Femur (tissue), 1 donor: ENCODE results near the gene KPNA5.
"Not testable (repeated sequence)": the region's sequence is repeated elsewhere in the genome, so short reads cannot be mapped to it uniquely, and the experiment has no call there.

ENCODE experiments used
- DNase-seq: peaks from one replicate; pipeline ENCODE4 v3.0.0-alpha.2; 2017

The KPNA5 gene

DNA sequence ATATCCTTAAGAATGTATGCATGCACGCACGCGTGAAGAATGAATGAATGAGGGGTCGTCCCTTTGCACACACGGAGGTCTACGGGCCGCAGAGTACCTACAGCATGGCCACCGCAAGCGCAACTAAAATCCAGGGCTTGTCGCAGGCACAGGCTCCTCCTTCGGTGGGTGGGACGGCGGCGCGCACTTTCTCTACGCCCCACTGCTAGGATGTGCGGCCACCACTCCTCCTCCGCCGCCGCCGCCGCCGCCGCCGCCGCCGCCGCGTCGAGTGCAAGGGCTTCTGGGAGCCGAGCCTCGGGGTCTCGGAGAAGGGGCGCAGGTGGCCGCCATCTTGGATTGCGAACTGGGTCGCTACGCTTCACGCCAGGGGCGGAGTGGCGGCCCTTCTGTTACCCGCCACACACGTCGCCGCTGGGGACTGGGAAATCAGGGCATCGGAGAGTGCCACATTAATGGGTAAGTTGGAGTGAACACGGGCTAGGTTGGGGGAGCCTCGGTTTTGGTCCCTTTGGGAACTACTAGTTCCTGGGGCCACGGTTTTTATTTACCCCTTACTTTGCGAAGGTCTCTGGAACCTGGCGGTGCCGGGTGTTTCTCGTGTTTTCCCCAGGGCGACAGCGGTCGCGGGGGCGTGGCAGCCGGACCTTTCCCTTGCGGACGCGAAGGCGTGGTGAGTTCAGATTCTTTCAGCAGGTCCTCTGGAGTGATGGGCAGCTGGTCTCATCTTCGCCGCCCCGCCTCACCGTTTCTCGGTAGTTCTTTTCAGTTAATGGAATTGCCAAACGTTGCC lies at the start of gene KPNA5:
Gene KPNA5, plus strand, starts transcription at position 332 of the 793 bp plus-strand sequence. Its CDS starts 124 bp downstream, at position 456.
- DNase-seq: peak; percentile 96

DNA sequence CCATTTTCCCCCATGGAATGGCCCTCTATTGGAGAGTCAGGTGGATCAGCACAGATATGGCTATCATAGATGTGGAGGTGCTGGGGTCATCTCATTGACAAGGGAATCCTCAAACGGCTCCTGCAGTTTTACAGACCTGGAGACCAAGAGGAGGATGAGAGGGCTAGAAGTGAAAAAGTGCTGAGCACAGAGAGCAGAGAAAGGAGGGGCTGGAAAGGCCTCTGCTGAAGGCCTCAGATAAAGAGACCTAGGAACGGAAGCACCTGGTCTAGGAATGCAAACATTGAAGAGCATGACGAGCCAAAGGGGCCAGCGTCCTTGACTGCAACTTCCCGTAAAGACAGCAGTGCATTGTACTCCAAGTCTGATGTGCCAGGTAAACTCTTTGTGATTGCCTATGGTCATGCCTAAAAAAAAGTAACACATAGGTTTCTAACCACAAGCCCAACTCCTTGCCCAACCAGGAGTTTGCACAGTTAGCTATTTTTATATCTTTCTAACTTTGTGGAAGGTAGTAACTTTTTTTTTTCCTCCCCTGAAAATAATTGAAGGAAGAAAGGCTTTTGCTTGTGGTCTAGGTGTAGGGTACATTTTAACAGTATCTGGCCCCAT lies 49.5 kb upstream of the KPNA5 start:
- DNase-seq: peak; percentile 36

DNA sequence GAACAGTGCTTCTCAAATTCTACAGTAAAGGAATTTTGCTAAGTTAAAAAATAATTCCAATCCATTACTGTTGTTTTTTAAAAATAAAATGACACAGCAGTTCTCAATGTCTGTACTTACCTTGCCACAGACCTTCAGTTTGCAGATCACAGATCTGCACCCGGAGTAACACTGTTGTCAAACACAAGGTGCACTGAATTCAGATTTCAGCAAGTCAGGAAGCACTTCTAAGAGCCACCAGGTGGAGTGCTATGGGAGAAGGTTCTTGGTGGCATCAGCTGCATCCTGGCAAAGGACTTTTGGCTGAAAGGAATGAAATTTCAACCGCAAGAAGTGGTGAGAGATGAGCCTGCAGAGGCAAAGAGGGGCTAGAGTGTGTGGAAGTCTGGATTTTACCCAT lies 47.3 kb upstream of the KPNA5 start:
- DNase-seq: no peak

DNA sequence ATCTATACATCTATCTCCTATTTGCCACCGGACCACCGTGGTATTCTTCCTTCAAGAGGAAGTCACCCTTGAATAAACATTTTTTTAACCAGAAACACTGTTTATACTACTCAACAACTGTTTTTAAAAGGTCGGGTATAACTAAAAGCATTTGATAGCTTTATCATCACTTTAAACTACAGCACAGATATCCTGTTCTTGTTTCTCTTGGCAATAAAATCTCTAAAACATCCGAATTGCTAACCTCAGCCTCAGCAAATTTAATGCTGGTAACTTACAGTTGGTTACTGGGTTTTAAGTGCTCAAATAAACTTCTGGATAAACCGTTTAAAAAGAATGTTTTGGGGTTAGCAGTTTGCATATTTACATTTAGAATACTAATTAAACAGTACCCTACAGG lies 32.9 kb upstream of the KPNA5 start:
- DNase-seq: no peak

DNA sequence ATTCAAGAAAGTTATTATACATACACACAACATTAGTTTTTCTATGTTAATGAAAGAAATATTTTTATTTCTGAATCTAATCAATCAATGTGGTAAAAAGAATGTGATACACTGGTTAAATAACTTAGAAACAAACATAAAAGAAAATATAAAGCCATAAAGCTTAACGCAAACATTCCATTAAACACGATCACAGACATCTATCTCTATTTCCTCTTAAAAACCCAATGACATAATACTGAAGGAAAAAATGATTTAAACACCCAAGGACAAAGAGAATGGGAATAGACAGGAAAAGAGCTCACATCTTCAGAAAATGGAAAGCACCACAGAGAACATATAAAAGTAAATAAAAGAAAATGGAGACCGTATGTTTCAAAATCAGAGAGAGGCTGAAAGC lies 31.9 kb upstream of the KPNA5 start:
- DNase-seq: no peak

DNA sequence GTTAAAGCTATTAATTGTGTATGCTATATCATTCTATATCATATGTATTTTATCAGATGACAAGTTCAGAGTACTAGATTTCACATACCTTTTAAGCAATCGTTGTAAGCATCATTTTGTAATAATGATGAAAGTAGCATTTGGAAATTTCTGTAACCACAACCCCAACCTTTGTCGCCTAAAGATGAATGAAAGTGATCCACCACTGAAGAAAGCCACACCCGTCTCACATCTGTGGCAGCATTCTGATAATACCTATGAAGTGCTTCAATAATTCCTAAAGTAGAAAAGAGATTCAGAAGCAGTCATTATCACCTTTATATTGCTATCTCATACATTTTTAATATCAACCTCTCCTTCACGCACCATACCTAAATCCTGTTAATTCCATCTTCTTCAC lies 29.1 kb upstream of the KPNA5 start:
- no peak for DNase-seq

DNA sequence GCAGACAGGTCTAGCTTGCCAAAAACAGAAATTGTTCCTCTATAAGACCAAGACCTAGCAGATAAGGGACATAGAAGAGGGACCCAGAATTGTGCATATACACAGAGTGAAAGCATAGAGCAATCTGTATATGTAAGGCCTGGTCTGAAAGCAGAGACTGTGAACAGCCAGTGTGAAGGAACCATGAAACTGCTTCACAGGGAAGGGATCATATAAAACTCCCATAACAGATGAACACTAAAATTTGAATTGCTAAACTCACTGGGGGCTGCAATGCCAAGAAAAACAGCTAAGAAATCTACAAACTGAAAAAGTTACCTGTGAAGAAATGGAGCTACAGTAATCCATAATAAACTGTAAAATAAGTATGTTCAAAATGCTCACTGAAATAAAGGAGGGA lies 19.4 kb upstream of the KPNA5 start:
- no peak for DNase-seq

DNA sequence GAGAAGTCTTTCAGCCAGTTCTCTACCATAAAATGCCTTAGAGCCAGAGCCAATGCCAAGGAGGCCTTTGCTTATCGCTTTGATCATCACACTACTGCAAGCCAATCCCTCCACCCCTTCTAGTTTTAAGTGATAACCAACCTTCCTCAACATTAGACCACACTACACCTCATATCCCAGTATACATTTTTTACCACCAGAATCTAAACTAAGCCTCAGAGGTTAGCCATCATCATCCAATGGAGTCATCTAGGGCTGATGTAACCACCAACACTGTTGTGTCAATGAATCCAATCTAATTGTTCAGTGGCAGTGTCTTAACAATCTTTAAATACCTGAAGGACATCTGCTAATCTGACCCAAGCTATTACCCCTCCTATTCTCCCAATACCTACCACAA lies 18.8 kb upstream of the KPNA5 start:
- no peak for DNase-seq

DNA sequence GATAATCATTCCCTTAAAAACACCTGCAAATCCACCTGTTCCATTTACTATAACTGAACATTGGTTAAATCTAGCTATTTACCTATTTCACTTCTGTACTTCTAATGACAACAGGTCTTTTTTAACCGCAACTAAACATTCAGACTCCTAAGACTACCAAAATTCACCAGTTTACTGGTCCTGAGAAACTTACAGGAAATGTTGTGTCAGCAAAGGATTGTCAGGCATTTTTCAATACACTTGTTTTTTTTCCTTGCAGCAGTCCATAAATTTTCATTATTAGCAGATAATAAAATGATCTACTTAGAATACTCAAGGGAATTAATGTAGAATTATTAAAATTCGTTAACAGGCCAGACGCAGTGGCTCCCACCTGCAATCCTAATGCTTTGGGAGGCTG lies 17.7 kb upstream of the KPNA5 start:
- DNase-seq: no peak

DNA sequence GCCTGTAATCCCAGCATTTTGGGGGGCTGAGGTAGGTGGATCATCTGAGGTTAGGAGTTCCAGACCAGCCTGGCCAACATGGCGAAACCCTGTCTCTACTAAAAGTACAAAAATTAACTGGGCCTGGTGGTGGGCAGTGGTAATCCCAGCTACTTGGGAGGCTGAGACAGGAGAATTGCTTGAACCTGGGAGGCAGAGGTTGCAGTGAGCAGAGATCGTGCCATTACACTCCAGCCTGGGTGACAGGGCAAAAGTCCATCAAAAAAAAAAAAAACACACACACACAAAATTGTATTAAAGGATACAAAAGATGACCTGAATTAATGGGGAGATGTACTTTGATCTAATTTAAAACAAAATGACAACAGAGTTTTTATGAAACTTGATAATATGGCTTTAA lies 16.8 kb upstream of the KPNA5 start:
- DNase-seq: not testable (repeated sequence)

DNA sequence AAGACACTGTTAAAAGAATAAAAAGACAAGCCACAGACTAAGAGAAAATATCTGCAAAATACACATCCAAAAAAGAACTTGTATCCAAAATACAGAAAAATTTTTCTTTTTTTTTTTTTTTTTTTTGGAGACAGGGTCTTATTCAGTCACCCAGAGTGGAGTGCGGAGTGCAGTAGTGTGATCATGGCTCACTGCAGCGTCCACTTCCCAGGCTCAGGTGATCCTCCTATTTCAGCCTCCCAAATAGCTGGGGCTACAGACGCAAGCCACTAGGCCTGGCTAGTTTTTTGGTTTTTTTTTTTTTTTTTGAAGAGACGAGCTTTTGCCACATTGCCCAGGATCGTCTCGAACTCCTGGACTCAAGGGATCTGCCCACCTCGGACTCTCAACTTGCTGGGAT lies 15.5 kb upstream of the KPNA5 start:
- DNase-seq: no peak

DNA sequence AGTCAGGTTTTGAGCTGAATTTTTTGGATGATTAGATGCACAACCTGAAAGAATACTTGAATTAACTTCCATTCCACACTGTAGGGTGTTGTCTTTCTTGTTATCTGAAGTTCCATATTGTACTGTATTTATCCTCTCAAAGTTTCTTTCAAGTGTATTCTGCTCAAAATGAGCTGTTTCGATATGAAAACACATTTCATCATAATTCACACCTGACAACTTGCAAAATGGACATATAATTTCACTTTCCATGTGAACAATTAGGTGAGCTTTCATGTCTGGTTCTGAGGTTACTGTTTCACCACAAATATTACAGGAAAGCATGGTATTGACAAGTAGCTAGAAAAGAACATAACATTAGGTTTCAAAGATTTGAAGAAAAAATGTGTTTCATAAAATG lies 14.1 kb upstream of the KPNA5 start:
- DNase-seq: no peak

DNA sequence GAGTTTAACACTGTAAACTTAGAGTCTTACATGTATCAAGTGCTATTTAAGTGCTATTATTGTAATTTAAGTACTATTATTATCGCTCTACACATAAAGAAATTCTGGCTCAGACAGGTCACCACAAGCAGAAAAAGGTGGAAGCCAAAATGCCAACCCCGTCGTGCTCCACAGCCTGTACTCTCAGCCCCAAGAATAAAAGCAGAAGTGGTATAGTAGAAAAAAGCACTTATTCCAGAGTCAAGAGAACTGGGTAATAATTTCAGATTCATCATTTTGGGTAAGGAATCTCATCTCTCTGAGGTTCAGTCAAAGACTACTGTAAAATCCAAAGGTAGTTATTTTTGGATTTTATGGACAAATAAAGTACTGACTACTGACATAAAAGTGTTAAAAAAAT lies 13.4 kb upstream of the KPNA5 start:
- no peak for DNase-seq

DNA sequence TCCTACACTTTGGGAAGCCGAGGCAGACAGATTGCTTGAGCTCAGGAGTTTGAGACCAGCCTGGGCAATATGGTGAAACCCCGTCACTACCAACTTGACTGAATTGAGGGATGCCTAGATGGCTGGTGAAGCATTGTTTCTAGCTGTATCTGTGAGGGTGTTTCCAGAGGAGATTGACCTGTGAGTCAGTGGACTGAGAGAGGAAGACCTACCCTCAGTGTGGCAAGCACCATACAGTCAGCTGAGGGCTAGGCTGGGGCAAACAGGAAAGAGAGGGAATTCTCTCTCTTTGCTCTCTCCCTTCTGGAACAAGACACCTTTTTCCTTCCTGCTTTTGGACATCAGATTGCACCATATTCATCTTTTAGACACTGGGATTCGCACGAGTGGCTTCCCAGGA lies 8.7 kb upstream of the KPNA5 start:
- DNase-seq: no peak

DNA sequence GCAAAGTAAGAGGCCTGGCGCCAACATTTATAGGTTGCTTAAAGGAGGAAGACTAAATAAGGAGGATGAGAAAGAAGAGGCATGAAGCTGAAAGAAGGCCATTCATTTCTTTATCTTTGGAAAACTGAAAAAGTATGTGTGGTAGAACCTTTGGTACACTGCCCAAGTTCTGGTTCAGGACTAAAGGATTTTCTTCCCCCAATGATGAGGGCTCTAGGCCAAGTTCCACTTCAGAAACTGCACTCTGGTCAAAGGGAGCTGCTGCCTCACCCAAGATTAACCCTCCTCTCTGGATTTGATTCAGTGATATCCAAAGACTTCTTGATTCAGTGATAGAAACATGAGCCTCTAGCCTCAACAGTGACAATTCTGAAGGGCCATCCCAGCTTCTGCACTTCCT lies 5.0 kb upstream of the KPNA5 start:
- DNase-seq: no peak

DNA sequence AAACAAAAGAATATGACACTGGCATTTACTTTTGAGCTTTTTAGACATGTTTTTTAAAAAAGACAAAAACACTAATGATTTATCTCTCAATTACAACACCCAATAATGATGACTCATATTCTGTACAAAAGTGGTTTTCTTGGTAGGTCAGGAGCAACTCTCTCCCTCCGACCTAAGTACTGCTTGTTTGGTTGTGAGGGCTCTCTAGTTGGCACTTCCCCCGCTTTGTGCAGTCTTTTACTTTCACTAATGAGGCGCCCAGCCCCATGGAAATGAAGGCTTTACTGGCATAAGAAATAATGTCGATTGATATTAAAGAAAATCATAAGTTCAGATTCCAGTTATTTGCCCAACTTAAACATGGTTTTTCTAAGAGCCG lies 1.3 kb downstream of the KPNA5 start:
- DNase-seq: no peak

DNA sequence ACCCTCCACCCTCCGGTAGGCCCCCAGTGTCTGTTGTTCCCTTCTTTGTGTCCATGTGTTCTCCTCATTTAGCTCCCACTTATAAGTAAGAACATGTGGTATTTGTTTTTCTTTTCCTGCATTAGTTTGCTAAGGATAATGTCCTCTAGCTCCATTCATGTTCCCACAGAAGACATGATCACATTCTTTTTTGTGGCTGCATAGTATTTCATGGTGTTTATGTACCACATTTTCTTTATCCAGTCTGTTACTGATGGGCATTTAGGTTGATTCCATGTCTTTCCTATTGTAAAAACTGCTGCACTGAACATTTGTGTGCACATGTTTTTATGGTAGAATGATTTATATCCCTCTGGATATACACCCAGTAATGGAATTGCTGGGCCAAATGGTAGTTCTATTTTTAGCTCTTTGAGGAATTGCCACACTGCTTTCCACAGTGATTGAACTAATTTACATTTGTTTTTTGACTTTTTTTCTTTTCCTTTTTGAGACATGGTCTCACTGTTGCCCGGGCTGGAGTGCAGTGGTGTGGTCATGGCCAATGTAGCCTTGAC lies 4.5 kb downstream of the KPNA5 start:
- DNase-seq: no peak

DNA sequence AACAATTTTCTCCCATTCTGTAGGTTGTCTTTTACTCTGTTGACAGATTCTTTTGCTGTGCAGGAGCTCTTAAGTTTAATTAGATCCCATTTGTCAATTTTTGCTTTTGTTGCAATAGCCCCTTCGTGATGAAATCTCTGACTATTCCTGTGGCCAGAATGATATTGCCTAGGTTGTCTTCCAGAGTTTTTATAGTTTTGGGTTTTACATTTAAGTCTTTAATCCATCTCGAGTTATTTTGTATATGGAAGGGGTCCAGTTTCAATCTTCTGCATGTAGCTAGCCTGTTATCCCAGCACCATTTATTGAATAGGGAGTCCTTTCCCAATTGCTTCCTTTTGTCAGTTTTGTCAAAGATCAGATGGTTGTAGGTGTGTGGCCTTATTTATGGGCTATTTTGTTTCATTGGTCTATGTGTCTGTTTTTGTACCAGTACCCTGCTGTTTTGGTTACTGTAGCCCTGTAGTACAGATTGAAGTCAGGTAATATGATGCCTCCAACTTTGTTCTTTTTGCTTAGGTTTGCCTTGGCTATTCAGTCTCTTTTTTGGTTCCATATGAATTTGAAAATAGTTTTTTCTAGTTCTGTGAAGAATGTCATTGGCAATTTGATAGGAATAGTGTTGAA lies 5.6 kb downstream of the KPNA5 start:
- DNase-seq: not testable (repeated sequence)

DNA sequence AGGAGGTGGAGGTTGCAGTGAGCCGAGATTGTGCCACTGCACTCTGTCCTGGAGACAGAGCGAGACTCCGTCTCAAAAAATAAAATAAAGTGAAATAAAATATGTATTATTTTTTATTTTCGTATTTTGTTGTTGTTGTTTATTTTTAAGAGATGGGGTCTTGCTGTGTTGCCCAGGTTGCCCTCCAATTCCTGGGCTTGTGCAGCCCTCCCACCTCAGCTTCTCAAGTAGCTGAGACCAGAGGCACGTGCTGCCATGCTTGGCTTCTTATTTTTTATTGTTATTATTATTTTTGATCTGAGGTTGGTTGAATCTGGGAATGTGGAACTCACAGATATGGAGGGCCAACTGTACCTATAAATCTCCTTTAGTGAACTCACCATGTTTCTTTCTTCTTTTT lies 10.1 kb downstream of the KPNA5 start:
- no peak for DNase-seq

DNA sequence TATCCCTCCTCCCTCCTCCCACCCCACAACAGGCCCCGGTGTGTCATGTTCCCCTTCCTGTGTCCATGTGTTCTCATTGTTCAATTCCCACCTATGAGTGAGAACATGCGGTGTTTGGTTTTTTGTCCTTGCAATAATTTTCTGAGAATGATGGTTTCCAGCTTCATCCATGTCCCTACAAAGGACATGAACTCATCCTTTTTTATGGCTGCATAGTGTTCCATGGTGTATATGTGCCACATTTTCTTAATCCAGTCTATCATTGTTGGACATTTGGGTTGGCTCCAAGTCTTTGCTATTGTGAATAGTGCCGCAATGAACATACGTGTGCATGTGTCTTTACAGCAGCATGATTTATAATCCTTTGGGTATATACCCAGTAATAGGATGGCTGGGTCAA lies 11.9 kb downstream of the KPNA5 start:
- DNase-seq: not testable (repeated sequence)

DNA sequence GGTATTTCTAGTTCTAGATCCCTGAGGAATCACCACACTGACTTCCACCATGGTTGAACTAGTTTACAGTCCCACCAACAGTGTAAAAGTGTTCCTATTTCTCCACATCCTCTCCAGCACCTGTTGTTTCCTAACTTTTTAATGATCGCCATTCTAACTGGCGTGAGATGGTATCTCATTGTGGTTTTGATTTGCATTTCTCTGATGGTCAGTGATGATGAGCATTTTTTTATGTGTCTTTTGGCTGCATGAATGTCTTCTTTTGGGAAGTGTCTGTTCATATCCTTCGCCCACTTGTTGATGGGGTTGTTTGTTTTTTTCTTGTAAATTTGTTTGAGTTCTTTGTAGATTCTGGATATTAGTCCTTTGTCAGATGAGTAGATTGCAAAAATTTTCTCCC lies 12.3 kb downstream of the KPNA5 start:
- not testable (repeated sequence) for DNase-seq

DNA sequence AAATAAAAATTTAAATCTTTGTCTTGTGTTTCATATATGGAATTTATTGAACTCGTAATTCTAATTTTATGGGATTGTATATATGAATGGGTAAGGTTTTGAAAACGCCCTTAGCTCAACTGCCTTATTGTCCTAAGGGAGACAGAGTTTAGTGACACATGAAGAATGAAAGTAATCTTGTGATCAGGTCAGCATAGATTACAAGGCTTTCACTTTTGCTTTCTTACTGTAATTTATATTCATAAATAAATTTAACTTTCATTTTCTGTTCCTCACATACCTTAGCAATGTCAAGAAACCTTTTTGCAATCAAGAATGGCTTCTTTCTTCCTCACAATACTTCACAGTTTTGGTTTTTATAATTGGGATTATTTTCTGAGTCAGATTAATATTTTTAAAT lies 14.4 kb downstream of the KPNA5 start:
- DNase-seq: no peak

DNA sequence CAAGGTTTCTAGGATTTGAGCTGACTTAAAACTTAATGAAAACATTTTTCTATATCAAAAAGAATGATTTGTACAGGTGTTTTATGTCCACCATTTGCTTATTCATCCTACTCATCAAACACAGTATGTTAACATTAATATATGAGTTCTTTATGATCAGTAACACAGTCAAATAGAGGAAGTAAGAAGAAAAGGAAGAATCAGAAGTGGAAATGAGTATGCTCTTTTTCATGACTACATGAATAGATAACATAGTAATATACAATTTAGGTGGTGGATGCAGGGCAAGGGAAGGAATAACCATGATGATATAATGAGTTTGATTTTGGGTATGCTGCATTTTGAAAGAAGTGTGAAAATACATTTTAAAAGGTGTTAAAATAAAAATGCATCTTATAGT lies 16.5 kb downstream of the KPNA5 start:
- no peak for DNase-seq

DNA sequence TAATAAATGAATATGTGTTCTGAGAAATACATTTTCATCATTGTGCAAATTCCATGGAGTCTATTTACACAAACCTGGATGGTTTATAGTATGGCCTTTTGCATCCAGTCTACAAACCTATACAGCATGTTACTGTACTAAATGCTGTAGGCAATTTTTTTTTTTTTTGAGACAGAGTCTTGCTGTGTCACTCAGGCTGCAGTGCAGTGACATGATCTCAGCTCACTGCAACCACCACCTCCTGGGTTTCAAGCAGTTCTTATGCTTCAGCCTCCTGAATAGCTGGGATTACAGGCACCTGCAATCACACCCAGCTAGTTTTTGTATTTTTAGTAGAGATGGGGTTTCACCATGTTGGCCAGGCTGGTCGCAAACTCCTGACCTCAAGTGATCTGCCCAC lies 22.9 kb downstream of the KPNA5 start:
- DNase-seq: not testable (repeated sequence)
